HG02852 (cell line): ENCODE results near the gene SEC14L6.

Experiments
- ATAC-seq: cut with Tn5 transposase; IDR thresholded peaks from one replicate; pipeline ENCODE4 v1.9.1; 2021; ENCODE audit warnings: mild to moderate bottlenecking, moderate library complexity; ENCODE audit not compliant: unreplicated experiment

SEC14L6 gene

DNA sequence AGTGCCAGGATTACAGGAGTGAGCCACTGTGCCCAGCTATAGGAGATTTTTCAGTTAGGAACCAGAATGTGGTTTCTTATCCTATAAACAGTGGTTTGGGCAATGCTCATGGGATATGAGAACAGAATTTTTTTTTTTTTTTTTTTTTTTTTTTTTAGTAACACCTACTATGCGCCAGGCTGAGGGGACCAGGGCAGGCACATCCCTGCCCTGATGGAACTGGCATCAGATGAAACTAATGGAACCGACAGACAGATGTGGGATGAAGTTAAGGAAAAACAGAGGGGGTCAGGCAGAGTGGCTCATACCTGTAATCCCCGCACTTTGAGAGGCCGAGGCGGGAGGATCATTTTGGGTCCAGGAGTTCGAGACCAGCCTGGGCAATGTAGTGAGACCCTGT is 45.9 kb downstream of the SEC14L6 start:
- no peak for ATAC-seq

DNA sequence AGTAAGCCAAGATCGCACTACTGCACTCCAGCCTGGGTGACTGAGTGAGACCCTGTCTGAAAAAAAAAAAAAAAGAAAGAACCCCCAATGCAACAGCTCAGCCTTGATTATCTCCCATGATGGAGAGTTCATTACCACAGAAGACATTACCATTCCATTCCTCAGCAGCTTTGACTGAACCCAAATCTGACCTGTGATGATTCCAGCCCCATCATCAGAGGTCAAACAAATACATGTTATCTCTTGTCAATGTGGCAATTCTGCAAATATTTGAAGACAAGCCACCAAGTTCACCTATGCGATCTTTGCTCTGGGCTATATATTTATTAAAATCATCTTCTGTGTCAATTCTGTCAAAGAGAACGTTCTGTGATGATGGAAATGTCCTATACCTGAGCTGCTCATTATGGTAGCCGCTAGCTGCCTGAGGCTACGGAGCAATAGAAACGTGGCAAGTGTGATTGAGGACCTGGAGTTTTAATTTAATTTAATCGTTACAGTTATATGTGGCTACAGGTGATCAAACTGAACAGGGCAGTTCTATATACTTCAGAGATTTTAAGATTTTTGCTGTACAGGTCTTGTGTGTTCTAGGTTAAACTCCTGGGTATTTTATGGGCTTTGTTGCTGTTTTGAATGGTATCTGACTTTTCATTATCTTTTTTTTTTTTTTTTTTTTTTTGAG is 48.9 kb downstream of the SEC14L6 start:
- no peak for ATAC-seq

- no peak for ATAC-seq
Measured at GRCh38 chr22:30495041-30495784, 51.3 kb downstream of the SEC14L6 start.

DNA sequence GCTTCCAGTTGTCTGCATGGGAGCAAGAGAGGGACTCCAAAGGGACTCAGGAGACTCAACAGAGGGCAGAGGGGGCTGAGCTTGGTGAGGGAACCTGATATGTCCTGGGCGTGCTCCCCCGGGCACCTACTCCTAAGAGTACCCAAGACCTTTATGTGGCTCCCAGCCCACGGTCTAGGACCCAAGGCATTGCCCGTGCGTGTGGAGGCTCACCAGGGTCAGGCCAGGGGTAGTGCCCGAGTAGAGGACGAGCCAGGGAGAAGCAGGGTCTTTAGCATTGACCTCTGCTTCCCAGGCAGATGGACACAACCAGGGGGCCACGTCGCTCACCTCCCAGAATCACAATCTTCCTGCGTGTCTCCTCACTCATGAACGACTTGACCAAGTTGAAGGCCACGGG is 54.4 kb downstream of the SEC14L6 start:
- no peak for ATAC-seq

DNA sequence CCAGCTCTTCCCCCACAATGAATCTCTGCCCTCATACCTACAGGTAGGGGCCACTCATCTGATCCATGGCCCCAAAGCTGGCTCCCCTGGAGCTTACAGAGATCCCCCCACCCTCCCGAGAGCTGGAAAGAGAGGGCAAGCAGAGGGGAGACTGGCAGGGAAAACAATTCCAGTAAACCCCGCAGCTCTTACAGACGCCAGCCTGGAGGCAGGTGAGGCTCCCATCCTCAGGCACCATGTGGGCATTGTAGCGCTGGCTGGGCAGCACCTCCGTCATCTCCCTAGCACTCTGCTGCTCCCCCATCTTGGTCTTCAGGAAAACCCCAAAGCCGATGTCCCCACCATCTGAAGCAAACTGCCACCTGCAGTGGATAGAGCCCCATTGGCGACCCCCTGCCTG is 55.2 kb downstream of the SEC14L6 start:
- ATAC-seq: no peak

- ATAC-seq: no peak
Measured at GRCh38 chr22:30490399-30490798, 56.1 kb downstream of the SEC14L6 start.

- no peak for ATAC-seq
Measured at GRCh38 chr22:30488121-30488520, 58.4 kb downstream of the SEC14L6 start.

GRCh38 chr22:30486661-30487115 is 59.9 kb downstream of the SEC14L6 start:
- ATAC-seq: no peak

DNA sequence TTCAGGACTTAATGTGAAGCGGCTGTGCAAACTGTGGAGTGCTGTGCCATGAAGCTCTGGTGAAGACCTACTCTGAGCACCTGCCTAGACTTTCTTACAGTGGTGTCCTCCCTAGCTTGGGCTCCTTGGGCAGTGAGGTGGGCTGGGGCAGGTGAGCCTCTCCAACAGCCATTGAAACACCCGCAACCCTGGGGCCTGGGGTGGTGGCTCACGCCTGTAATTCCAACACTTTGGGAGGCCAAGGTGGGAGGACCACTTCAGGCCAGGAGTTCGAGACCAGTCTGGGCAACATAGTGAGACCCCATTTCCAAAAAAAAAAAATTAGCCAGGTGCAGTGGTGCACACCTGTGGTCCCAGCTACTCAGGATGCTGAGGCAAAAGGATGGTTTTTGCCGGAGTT is 60.4 kb downstream of the SEC14L6 start:
- no peak for ATAC-seq

- ATAC-seq: no peak
Measured at GRCh38 chr22:30485362-30485988, 61.1 kb downstream of the SEC14L6 start.

- no peak for ATAC-seq
Measured at GRCh38 chr22:30483169-30483568, 63.4 kb downstream of the SEC14L6 start.

DNA sequence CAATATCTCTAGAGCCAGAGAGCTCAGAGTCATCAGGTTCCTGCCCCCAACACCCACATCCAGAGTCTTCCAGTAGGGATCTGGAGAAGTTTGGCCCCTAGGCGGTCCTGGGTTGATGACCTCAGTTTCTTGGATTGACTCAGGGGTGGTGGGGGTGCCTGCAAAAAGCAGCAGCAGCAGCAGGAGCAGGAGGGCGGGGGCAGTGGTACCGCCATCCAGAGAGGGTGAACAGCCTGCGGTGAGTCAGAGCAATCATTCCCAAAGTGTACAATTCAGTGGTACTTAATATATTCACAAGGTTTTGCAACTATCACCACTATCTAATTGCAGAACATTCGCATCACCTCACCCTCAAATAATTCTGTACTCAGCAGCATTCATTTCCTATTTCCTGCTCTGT is 64.8 kb downstream of the SEC14L6 start:
- ATAC-seq: no peak

- ATAC-seq: no peak
Measured at GRCh38 chr22:30479981-30480380, 66.6 kb downstream of the SEC14L6 start.

- no peak for ATAC-seq
Measured at GRCh38 chr22:30474683-30475424, 71.7 kb downstream of the SEC14L6 start.

DNA sequence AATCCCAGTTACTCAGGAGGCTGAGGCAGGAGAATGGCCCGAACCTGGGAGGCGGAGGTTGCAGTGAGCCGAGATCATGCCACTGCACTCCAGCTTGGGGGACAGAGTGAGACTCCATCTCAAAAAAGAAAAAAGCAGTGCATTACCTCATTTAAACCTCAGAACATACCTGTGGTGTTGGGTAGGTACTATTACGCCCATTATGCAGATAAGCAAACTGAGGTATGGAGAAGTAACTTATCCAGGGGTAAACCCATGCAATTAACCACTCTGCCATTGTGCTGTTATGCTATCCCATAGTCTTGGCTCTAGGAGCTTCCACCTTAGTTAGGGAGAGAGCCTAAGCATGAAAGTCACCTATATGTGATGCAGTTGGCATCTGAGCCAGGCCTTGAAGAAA is 72.4 kb downstream of the SEC14L6 start:
- no peak for ATAC-seq

- no peak for ATAC-seq
Measured at GRCh38 chr22:30472994-30473720, 73.4 kb downstream of the SEC14L6 start.
